SK-N-SH (cell line): Measurements from ENCODE around the gene RGMA. TPM values are rescaled to one million over a fixed set of nuclear protein-coding genes. Genes with fewer than 3 reads are reported as not detected.

Experiments
- CTCF ChIA-PET: fragments of 300-600, 350-600 bp; formaldehyde crosslinking; extraction: SDS; loops from one replicate; lab custom pipeline; 2021; lab: Yijun Ruan, JAX
- POLR2A ChIA-PET: fragments of 350-600 bp; sonication (Branson Sonifier 250); formaldehyde crosslinking; extraction: SDS; loops from one replicate; lab custom pipeline; 2020; ENCODE audit warnings: antibody characterized with exemption, inconsistent platforms; lab: Yijun Ruan, JAX
- DNase-seq: peaks from one replicate; pipeline ENCODE4 v3.0.0; 2012
- H2AFZ ChIP-seq: fragments of 200-600 bp; sonication (generic); 2 replicates; pipeline ENCODE4 v1.8.1; 2016; ENCODE audit warnings: antibody characterized with exemption, mild to moderate bottlenecking, low read depth
- H3F3A ChIP-seq: fragments of 200-600 bp; sonication (generic); replicated peaks from 2 replicates; pipeline ENCODE3; 2016; ENCODE audit warnings: antibody characterized with exemption, mild to moderate bottlenecking; ENCODE audit not compliant: insufficient read depth
- H3K27ac ChIP-seq, 2 experiments: fragments of 200-500 bp in 1 of 2; fragments of 200-600 bp in 1 of 2; sonication (Bioruptor generic) in 1 of 2; sonication (generic), shearing (Covaris generic) in 1 of 2; 2 replicates each; pipeline versions ENCODE4 v1.5.1 to v1.6.1; 2014 to 2016; ENCODE audit warnings: low read depth in 2 of 2, inconsistent platforms in 1 of 2, low read length in 1 of 2, mild to moderate bottlenecking in 1 of 2, mixed read lengths in 1 of 2
- H3K27me3 ChIP-seq: fragments of 200-600 bp; sonication (generic), shearing (Covaris generic); 2 replicates; pipeline ENCODE4 v1.6.1; 2016; ENCODE audit warnings: mixed run types; ENCODE audit not compliant: insufficient read depth
- H3K36me3 ChIP-seq, 2 experiments: fragments of 200-500 bp in 1 of 2; fragments of 200-600 bp in 1 of 2; sonication (Bioruptor generic) in 1 of 2; sonication (generic) in 1 of 2; replicated peaks in 1 of 2; 2 replicates each; pipeline versions ENCODE3 to v1.5.1; 2014 to 2016; ENCODE audit warnings: low read length in 1 of 2, mild to moderate bottlenecking in 1 of 2; ENCODE audit not compliant: insufficient read depth in 2 of 2, control insufficient read depth in 1 of 2
- H3K4me1 ChIP-seq, 2 experiments: fragments of 200-500 bp in 1 of 2; fragments of 200-600 bp in 1 of 2; sonication (Bioruptor generic) in 1 of 2; sonication (generic), shearing (Covaris generic) in 1 of 2; 2 replicates each; pipeline versions ENCODE4 v1.5.1 to v1.6.1; 2014 to 2016; ENCODE audit warnings: low read depth in 1 of 2, low read length in 1 of 2, mixed run types in 1 of 2; ENCODE audit not compliant: insufficient read depth in 2 of 2, control insufficient read depth in 1 of 2
- H3K4me2 ChIP-seq: fragments of 200-600 bp; sonication (generic), shearing (Covaris generic); 2 replicates; pipeline ENCODE4 v1.6.1; 2017; ENCODE audit warnings: mixed run types
- H3K4me3 ChIP-seq, 2 experiments: fragments of 200-500 bp in 1 of 2; fragments of 200-600 bp in 1 of 2; sonication (Bioruptor generic) in 1 of 2; sonication (generic), shearing (Covaris generic) in 1 of 2; 2 replicates each; pipeline versions ENCODE4 v1.5.1 to v1.8.1; 2014 to 2016; ENCODE audit warnings: low read depth in 2 of 2, inconsistent platforms in 1 of 2, low read length in 1 of 2, mild to moderate bottlenecking in 1 of 2, mixed read lengths in 1 of 2, moderate library complexity in 1 of 2
- H3K79me2 ChIP-seq: fragments of 200-600 bp; sonication (generic); 2 replicates; pipeline ENCODE4 v1.8.1; 2017; ENCODE audit warnings: mild to moderate bottlenecking; ENCODE audit not compliant: insufficient read depth
- H3K9ac ChIP-seq: fragments of 200-600 bp; sonication (generic); 2 replicates; pipeline ENCODE4 v1.6.1; 2017; ENCODE audit warnings: mixed run types
- H3K9me2 ChIP-seq: fragments of 200-600 bp; sonication (generic); 2 replicates; pipeline ENCODE4 v1.6.1; 2017; ENCODE audit warnings: mixed run types
- H3K9me3 ChIP-seq: fragments of 200-600 bp; sonication (generic); 2 replicates; pipeline ENCODE4 v1.6.1; 2017; ENCODE audit warnings: mixed run types, mild to moderate bottlenecking, moderate library complexity
- H4K20me1 ChIP-seq: fragments of 200-600 bp; sonication (generic); 2 replicates; pipeline ENCODE4 v1.6.1; 2017; ENCODE audit warnings: mild to moderate bottlenecking, mixed run types; ENCODE audit not compliant: insufficient read depth
- CHD2 ChIP-seq: fragments of 150-350 bp; IDR thresholded peaks from 2 replicates; pipeline ENCODE4 v1.6.1; 2018; ENCODE audit warnings: low read length; ENCODE audit not compliant: partially characterized antibody
- ELF1 ChIP-seq: IDR thresholded peaks from 2 replicates; pipeline ENCODE4 v1.4.0; 2012
- EP300 ChIP-seq, 2 experiments: IDR thresholded peaks; 2 replicates each; pipeline versions ENCODE4 v1.4.0 to v1.6.1; 2012; ENCODE audit warnings: borderline replicate concordance in 1 of 2, low read depth in 1 of 2, low read length in 1 of 2
- EZH2phosphoT487 ChIP-seq: fragments of 200-600 bp; sonication (generic); IDR thresholded peaks from 2 replicates; pipeline ENCODE4 v1.6.1; 2017; ENCODE audit warnings: low read depth, mixed run types, mild to moderate bottlenecking, antibody characterized with exemption, moderate library complexity, borderline replicate concordance
- FOSL2 ChIP-seq: IDR thresholded peaks from 2 replicates; pipeline ENCODE4 v1.4.0; 2012; ENCODE audit warnings: low read depth, mild to moderate bottlenecking, moderate library complexity, borderline replicate concordance
- FOXM1 ChIP-seq: IDR thresholded peaks from 2 replicates; pipeline ENCODE4 v1.4.0; 2012; ENCODE audit warnings: low read depth, mild to moderate bottlenecking
- GATA2 ChIP-seq: sonication (generic); formaldehyde crosslinking; IDR thresholded peaks from 2 replicates; pipeline ENCODE4 v1.5.0; 2020; ENCODE audit warnings: mild to moderate bottlenecking, missing genetic modification reagents
- MXI1 ChIP-seq: IDR thresholded peaks from 2 replicates; pipeline ENCODE4 v1.6.1; 2012; ENCODE audit warnings: mild to moderate bottlenecking, low read depth, low read length, improper control_type of control experiment
- NFIC ChIP-seq: IDR thresholded peaks from 2 replicates; pipeline ENCODE4 v1.4.0; 2012; ENCODE audit warnings: borderline replicate concordance
- POLR2AphosphoS5 ChIP-seq: IDR thresholded peaks from 2 replicates; pipeline ENCODE4 v1.6.1; 2012; ENCODE audit warnings: low read depth, low read length
- RAD21 ChIP-seq: IDR thresholded peaks from 2 replicates; pipeline ENCODE4 v1.6.1; 2012; ENCODE audit warnings: mild to moderate bottlenecking, low read length
- RCOR1 ChIP-seq: fragments of 150-350 bp; IDR thresholded peaks from 2 replicates; pipeline ENCODE4 v1.6.1; 2017; ENCODE audit warnings: antibody characterized with exemption, low read length
- SMC3 ChIP-seq: IDR thresholded peaks from 2 replicates; pipeline ENCODE4 v1.6.1; 2012; ENCODE audit warnings: low read depth, low read length, improper control_type of control experiment
- TAF1 ChIP-seq: IDR thresholded peaks from 2 replicates; pipeline ENCODE4 v1.6.1; 2012; ENCODE audit warnings: low read depth, mild to moderate bottlenecking, low read length, moderate library complexity, borderline replicate concordance
- TCF12 ChIP-seq: IDR thresholded peaks from 2 replicates; pipeline ENCODE4 v1.4.0; 2012
- TEAD4 ChIP-seq: IDR thresholded peaks from 2 replicates; pipeline ENCODE4 v1.4.0; 2012; ENCODE audit warnings: mild to moderate bottlenecking, borderline replicate concordance; ENCODE audit not compliant: insufficient read depth
- WGBS: methylation state at CpG from one replicate; pipeline ENCODE4 v1.1.6; 2017; ENCODE audit warnings: low lambda C conversion rate; 5-methylcytosine and 5-hydroxymethylcytosine counted together
- polyA plus RNA-seq, 3 experiments: library from polyadenylated mRNA; depleted of rRNA; stranded (reverse); fragments of >200 nt; gene quantifications; 2 replicates each; pipeline ENCODE4 v1.2.3, GENCODE V29; 2012
- TF ChIP-seq, protein P1 (sequence below): IDR thresholded peaks from 2 replicates; pipeline ENCODE4 v1.4.0; 2012; ENCODE audit warnings: low read depth, borderline replicate concordance
- TF ChIP-seq, protein P2 (sequence below): fragments of 150-350 bp; IDR thresholded peaks from 2 replicates; pipeline ENCODE4 v1.6.1; 2017; ENCODE audit warnings: antibody characterized with exemption, low read length, low read depth, borderline replicate concordance
- TF ChIP-seq, protein P3 (sequence below): IDR thresholded peaks from 2 replicates; pipeline ENCODE4; 2012
- TF ChIP-seq, protein P4 (sequence below): IDR thresholded peaks from 2 replicates; pipeline ENCODE4 v1.4.0; 2012; ENCODE audit warnings: low read depth

The RGMA gene
- polyA plus RNA-seq, 1 of the 3 experiments (the other 2 are of a cell fraction), result 1.5 TPM

DNA sequence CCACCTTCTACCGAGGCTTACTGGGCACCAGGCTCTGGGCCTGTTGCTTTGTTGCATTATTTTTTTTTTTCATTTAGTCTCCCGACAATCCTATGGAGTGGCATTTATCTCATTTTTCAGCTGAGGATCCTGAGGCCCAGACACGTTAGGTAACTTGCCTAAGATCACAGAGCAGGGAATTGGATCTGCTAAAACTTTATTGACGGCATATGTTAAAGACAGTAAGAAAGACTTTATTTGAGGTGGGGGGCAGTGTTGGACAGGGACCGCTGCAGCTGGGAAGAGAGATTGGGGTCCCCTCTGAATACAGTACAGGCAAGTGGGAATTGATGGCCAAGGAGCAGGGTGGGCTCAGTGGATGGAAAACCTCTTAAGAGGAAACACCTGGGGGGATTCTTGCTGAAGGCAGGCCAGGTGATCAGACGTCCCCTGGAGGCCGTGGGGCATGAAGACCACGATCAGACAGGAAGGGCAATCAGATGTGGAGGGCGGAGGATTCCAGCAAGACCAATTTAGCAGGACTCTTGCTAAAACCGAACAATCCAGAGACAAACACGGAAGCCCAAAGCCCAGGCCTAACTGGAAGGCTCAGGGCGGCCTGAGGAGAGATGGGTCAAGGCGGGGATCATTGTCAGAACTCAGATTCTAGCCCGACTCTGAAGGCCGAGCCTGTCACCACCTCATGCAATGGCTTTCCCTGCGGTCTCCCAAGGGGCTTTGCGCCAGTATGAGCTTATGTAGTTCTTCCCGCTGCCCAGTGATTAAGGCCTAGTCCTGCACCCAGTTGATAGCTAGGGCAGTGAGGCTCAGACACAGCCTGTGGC is 53.7 kb downstream of the RGMA start:
- ChIA-PET POLR2A (no interaction called here), CTCF (interaction anchor here (0.7 to 4.9 kb wide), 10 partner anchors 10 to 1084 kb away, joined by 3 to 68 read pairs (median 5); no protein-coding TSS in a partner anchor)
- TF ChIP-seq ELF1 (no peak), GATA2 (CRISPR knock-in tag) (no peak), MXI1 (no peak), FOSL2 (no peak), NFIC (no peak), FOXM1 (no peak), EP300 (IDR thresholded peaks at IDR 0.05; ENCODE audit: borderline replicate concordance in 1 of 2, low read depth in 1 of 2, low read length in 1 of 2) (no peak), POLR2AphosphoS5 (no peak), TCF12 (no peak), RAD21 (no peak), RCOR1 (no peak), TAF1 (no peak)
- TF ChIP-seq, protein P1, sequence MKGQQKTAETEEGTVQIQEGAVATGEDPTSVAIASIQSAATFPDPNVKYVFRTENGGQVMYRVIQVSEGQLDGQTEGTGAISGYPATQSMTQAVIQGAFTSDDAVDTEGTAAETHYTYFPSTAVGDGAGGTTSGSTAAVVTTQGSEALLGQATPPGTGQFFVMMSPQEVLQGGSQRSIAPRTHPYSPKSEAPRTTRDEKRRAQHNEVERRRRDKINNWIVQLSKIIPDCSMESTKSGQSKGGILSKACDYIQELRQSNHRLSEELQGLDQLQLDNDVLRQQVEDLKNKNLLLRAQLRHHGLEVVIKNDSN, result no peak
- TF ChIP-seq, protein P2, sequence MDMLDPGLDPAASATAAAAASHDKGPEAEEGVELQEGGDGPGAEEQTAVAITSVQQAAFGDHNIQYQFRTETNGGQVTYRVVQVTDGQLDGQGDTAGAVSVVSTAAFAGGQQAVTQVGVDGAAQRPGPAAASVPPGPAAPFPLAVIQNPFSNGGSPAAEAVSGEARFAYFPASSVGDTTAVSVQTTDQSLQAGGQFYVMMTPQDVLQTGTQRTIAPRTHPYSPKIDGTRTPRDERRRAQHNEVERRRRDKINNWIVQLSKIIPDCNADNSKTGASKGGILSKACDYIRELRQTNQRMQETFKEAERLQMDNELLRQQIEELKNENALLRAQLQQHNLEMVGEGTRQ, result no peak
- TF ChIP-seq, protein P3, sequence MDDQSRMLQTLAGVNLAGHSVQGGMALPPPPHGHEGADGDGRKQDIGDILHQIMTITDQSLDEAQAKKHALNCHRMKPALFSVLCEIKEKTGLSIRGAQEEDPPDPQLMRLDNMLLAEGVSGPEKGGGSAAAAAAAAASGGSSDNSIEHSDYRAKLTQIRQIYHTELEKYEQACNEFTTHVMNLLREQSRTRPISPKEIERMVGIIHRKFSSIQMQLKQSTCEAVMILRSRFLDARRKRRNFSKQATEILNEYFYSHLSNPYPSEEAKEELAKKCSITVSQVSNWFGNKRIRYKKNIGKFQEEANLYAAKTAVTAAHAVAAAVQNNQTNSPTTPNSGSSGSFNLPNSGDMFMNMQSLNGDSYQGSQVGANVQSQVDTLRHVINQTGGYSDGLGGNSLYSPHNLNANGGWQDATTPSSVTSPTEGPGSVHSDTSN, result no peak
- Histone ChIP-seq H3K4me3 (no peak overlapping the region), H3F3A (no peaks in the 10 kb centered on the region), H4K20me1 (no peaks in the 10 kb centered on the region), H3K27ac (no peak overlapping the region; a peak in 1 of 4 replicates), H2AFZ (no peak overlapping the region), H3K4me1 (peaks cover 0 to 11% of the 10 kb centered on the region in 2 experiments; a peak in 1 of 4 replicates), H3K36me3 (no peaks in the 10 kb centered on the region), H3K9me2 (no peaks in the 10 kb centered on the region), H3K9ac (no peak overlapping the region), H3K4me2 (no peak overlapping the region), H3K9me3 (no peaks in the 10 kb centered on the region), H3K79me2 (no peaks in the 10 kb centered on the region), H3K27me3 (no peaks in the 10 kb centered on the region)
- DNase-seq, result peak; percentile 12
- WGBS, result 86% methylated on average over 14 of the region's 18 CpGs

DNA sequence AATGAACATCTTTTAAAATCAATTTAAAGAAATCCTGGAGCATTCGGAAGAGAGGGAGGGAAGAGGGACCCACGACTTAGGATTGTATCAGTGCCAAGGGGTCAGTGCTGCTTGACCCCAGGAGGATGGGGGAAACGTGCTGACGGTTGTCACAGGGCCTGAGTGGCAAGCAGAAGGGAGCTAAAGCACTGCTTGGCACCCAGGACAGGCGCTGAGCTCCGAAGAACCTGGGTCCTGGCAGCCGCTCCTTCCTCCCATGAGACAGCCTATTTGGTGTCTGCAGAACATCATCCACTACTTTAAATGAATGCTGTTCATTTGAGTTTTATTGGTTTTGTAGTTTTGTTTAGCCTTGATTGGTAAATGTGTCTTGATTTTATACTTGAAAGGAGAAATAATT is 54.5 kb downstream of the RGMA start:
- CTCF ChIA-PET, result interaction anchor here (0.7 to 4.9 kb wide), 4 partner anchors 17 to 1085 kb away, joined by 3 to 68 read pairs (median 12); no protein-coding TSS in a partner anchor
- no peak for TF ChIP-seq FOXM1
- no peak for TF ChIP-seq GATA2 (CRISPR knock-in tag)
- no peak for TF ChIP-seq TCF12
- TF ChIP-seq NFIC, result no peak
- no peak for TF ChIP-seq CHD2
- no peak for TF ChIP-seq EZH2phosphoT487
- TF ChIP-seq SMC3, result no peak
- TF ChIP-seq, protein P4, sequence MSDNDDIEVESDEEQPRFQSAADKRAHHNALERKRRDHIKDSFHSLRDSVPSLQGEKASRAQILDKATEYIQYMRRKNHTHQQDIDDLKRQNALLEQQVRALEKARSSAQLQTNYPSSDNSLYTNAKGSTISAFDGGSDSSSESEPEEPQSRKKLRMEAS, result no peak
- no peak for TF ChIP-seq TEAD4
- TF ChIP-seq, protein P3, result no peak
- TF ChIP-seq, protein P1, result no peak
- no peak for TF ChIP-seq RAD21
- TF ChIP-seq MXI1, result no peak
- peak; percentile 7 for DNase-seq
- Histone ChIP-seq H4K20me1 (no peaks in the 10 kb centered on the region), H3K27me3 (no peaks in the 10 kb centered on the region), H3K4me2 (no peak overlapping the region), H2AFZ (no peak overlapping the region), H3K9me3 (no peaks in the 10 kb centered on the region), H3K27ac (no peak overlapping the region), H3K9ac (no peak overlapping the region), H3F3A (no peaks in the 10 kb centered on the region), H3K4me1 (peaks cover 2 to 13% of the 10 kb centered on the region in 2 experiments; a peak in 1 of 4 replicates), H3K79me2 (no peaks in the 10 kb centered on the region), H3K4me3 (no peak overlapping the region), H3K9me2 (no peaks in the 10 kb centered on the region), H3K36me3 (no peaks in the 10 kb centered on the region)
- POLR2A ChIA-PET, result no interaction called here
- WGBS, result 73% methylated on average over 4 of the region's 7 CpGs
